HepG2 (cell line): Measurements from ENCODE around the gene FMOD. TPM values are rescaled to one million over a fixed set of nuclear protein-coding genes. Genes with fewer than 3 reads are reported as not detected.

Source experiments
- ARID3A ChIP-seq: IDR thresholded peaks from 2 replicates; pipeline ENCODE4 v1.6.1; 2012; ENCODE audit warnings: low read depth, low read length, improper control_type of control experiment
- ATF6 ChIP-seq: sonication (generic); formaldehyde crosslinking; conservative IDR thresholded peaks from 2 replicates; pipeline ENCODE4 v1.4.0; 2020; ENCODE audit warnings: missing genetic modification reagents
- DPF2 ChIP-seq: sonication (generic); formaldehyde crosslinking; IDR thresholded peaks from 2 replicates; pipeline ENCODE4 v1.4.0; 2020; ENCODE audit warnings: mild to moderate bottlenecking, low read depth, missing genetic modification reagents, borderline replicate concordance
- EED ChIP-seq: sonication (generic); formaldehyde crosslinking; IDR thresholded peaks from 2 replicates; pipeline ENCODE4 v1.5.0; 2020; ENCODE audit warnings: mild to moderate bottlenecking, missing genetic modification reagents
- FOXA1 ChIP-seq, 2 experiments: fragments of 450-650 bp in 1 of 2; sonication (generic) in 1 of 2; formaldehyde crosslinking in 1 of 2; IDR thresholded peaks; 2 replicates each; pipeline versions ENCODE4 v1.4.0 to v1.6.1; 2016 to 2020; ENCODE audit warnings: missing genetic modification reagents in 1 of 2
- FOXM1 ChIP-seq: sonication (generic); formaldehyde crosslinking; IDR thresholded peaks from 2 replicates; pipeline ENCODE4 v1.5.0; 2020; ENCODE audit warnings: missing genetic modification reagents
- GATAD2A ChIP-seq: IDR thresholded peaks from 2 replicates; pipeline ENCODE4 v1.6.1; 2016
- GMEB2 ChIP-seq: IDR thresholded peaks from 2 replicates; pipeline ENCODE4 v1.6.1; 2016; ENCODE audit warnings: missing biosample characterization, missing genetic modification reagents, low read depth
- KLF9 ChIP-seq: IDR thresholded peaks from 2 replicates; pipeline ENCODE4 v1.6.1; 2016; ENCODE audit warnings: low read depth
- MBD4 ChIP-seq: IDR thresholded peaks from 2 replicates; pipeline ENCODE4 v1.6.1; 2012; ENCODE audit warnings: low read length, inconsistent platforms, borderline replicate concordance
- NR3C1 ChIP-seq: sonication (generic); formaldehyde crosslinking; IDR thresholded peaks from 2 replicates; pipeline ENCODE4 v1.4.0; 2020; ENCODE audit warnings: missing genetic modification reagents
- PBX3 ChIP-seq: sonication (generic); formaldehyde crosslinking; IDR thresholded peaks from 2 replicates; pipeline ENCODE4 v1.8.1; 2023; ENCODE audit warnings: missing genetic modification reagents, inconsistent platforms, borderline replicate concordance
- PTBP1 ChIP-seq: fragments of 200-400 bp; formaldehyde crosslinking; IDR thresholded peaks from 2 replicates; pipeline ENCODE4 v1.6.1; 2018; ENCODE audit warnings: low read length, low read depth; ENCODE audit not compliant: poor library complexity, severe bottlenecking
- RBM39 ChIP-seq: fragments of 200-400 bp; formaldehyde crosslinking; IDR thresholded peaks from one replicate; pipeline ENCODE4 v1.6.1; 2018; ENCODE audit warnings: antibody characterized with exemption, mild to moderate bottlenecking, low read depth, low read length; ENCODE audit not compliant: poor library complexity, severe bottlenecking
- RNF219 ChIP-seq: sonication (generic); formaldehyde crosslinking; IDR thresholded peaks from 2 replicates; pipeline ENCODE4 v1.5.0; 2020; ENCODE audit warnings: mild to moderate bottlenecking, missing genetic modification reagents
- TEF ChIP-seq: sonication (generic); formaldehyde crosslinking; IDR thresholded peaks from 2 replicates; pipeline ENCODE4 v1.5.0; 2020; ENCODE audit warnings: missing genetic modification reagents
- ZBTB44 ChIP-seq: sonication (generic); formaldehyde crosslinking; IDR thresholded peaks from 2 replicates; pipeline ENCODE4 v1.4.0; 2020; ENCODE audit warnings: missing genetic modification reagents
- ZNF530 ChIP-seq: sonication (generic); formaldehyde crosslinking; IDR thresholded peaks from 2 replicates; pipeline ENCODE4 v1.5.0; 2020; ENCODE audit warnings: low read depth, mild to moderate bottlenecking, missing genetic modification reagents
- ZNF761 ChIP-seq: sonication (generic); formaldehyde crosslinking; conservative IDR thresholded peaks from 2 replicates; pipeline ENCODE4 v1.4.0; 2020; ENCODE audit warnings: mild to moderate bottlenecking, missing genetic modification reagents
- polyA plus RNA-seq, 8 experiments: library from polyadenylated mRNA; depleted of rRNA in 3 of 8; stranded (reverse) in 7 of 8; unstranded in 1 of 8; fragments of >200 nt; fragmentation: Illumina TruSeq in 4 of 8; extraction: Trizol in 4 of 8; gene quantifications; 2 replicates each; pipeline versions ENCODE4 v1.2.1 to v1.2.3, GENCODE V29; 2011 to 2016; ENCODE audit warnings: low read depth in 4 of 8, missing spikeins in 1 of 8, mixed read lengths in 1 of 8; ENCODE audit not compliant: insufficient read depth in 1 of 8
- total RNA-seq, 5 experiments: library from RNA; depleted of rRNA; stranded (reverse); fragments of >200 nt; fragmentation: Illumina TruSeq; extraction: Trizol; gene quantifications; 2 replicates each; pipeline ENCODE4 v1.2.3, GENCODE V29; 2016; ENCODE audit warnings: low read depth in 1 of 5

Gene FMOD
- total and polyA plus RNA-seq, 2 of the 13 experiments (the other 11 are each of a cell fraction or from before 2014, with no cell fraction given) = 0.08 TPM; not detected in 1

GRCh38 chr1:203305809-203306088 is 45.2 kb downstream of the FMOD start (continued):
- TF ChIP-seq ZNF761 (CRISPR knock-in tag) = 0 out of 2 replicates have a peak, but pooled peaks have one; percentile 12
- 0 out of 2 replicates have a peak, but pooled peaks have one; percentile 14 for TF ChIP-seq TEF (CRISPR knock-in tag)
- no peak for TF ChIP-seq FOXM1 (CRISPR knock-in tag)
- TF ChIP-seq ARID3A = no peak
- TF ChIP-seq ZNF530 (CRISPR knock-in tag) = no peak
- no peak for TF ChIP-seq GMEB2 (CRISPR knock-in tag)
- no peak for TF ChIP-seq RBM39
- TF ChIP-seq FOXA1 (IDR thresholded peaks at IDR 0.05) = no peak
- no peak for TF ChIP-seq FOXA1 (CRISPR knock-in tag; IDR thresholded peaks at IDR 0.05)
- TF ChIP-seq KLF9 (CRISPR knock-in tag) = no peak
- TF ChIP-seq RNF219 (CRISPR knock-in tag) = no peak
- TF ChIP-seq ZBTB44 (CRISPR knock-in tag) = no peak
- no peak for TF ChIP-seq ATF6 (CRISPR knock-in tag)
- no peak for TF ChIP-seq PTBP1
- TF ChIP-seq NR3C1 (CRISPR knock-in tag) = no peak
- no peak for TF ChIP-seq PBX3 (CRISPR knock-in tag)
- 0 out of 2 replicates have a peak, but pooled peaks have one; percentile 27 for TF ChIP-seq EED (CRISPR knock-in tag)
- TF ChIP-seq DPF2 (CRISPR knock-in tag) = no peak
- no peak for TF ChIP-seq GATAD2A (CRISPR knock-in tag)
- TF ChIP-seq MBD4 = no peak
